GM12878 (cell line): ENCODE data around the gene CSE1L. TPM values are rescaled to one million over a fixed set of nuclear protein-coding genes. Genes with fewer than 3 reads are reported as not detected.
A peak's percentile ranks its signal among the peaks of the same experiment; 100 is the strongest.

ENCODE experiments used
- ATAC-seq: fragments of 200-7000 bp; cut with Tn5 transposase; 3 replicates; pipeline ENCODE4 v1.9.1; 2020; ENCODE audit warnings: mild to moderate bottlenecking, moderate library complexity
- BruUV-seq: library from RNA; stranded (reverse); fragments of 400-500 nt; replicated peaks from 2 replicates; lab custom pipeline; 2021; lab: Mats Ljungman, UMichigan
- CTCF ChIA-PET: fragments of 300-600 bp; sonication (Branson Sonifier 250); formaldehyde crosslinking; extraction: SDS; loops from one replicate; lab custom pipeline; 2021; ENCODE audit warnings: inconsistent platforms; lab: Yijun Ruan, JAX
- POLR2A ChIA-PET: fragments of 350-600 bp; formaldehyde crosslinking; extraction: SDS; loops from one replicate; lab custom pipeline; 2021; ENCODE audit warnings: inconsistent platforms; lab: Charles Lee
- RAD21 ChIA-PET: fragments of 300-600 bp; sonication (Branson Sonifier 250); formaldehyde crosslinking; loops from one replicate; lab custom pipeline; 2023; ENCODE audit warnings: antibody characterized with exemption; ENCODE audit not compliant: unreplicated experiment; lab: Charles Lee
- SMC1A ChIA-PET: fragments of 300-600 bp; sonication (Branson Sonifier 250); formaldehyde crosslinking; loops from one replicate; lab custom pipeline; 2023; ENCODE audit not compliant: unreplicated experiment, uncharacterized antibody; lab: Charles Lee
- DNase-seq: peaks from one replicate; pipeline ENCODE4 v3.0.0-alpha.2; 2011; ENCODE audit warnings: low read depth, low spot score
- FAIRE-seq: peaks from 3 replicates; lab custom pipeline; 2011; peaks lifted over from hg19 to GRCh38; lab: Jason Lieb, UNC
- H2AFZ ChIP-seq: 2 replicates; pipeline ENCODE4 v1.6.0; 2011; ENCODE audit warnings: low read depth, low read length, control low read depth; ENCODE audit not compliant: control insufficient read depth
- H3K27ac ChIP-seq: 2 replicates; pipeline ENCODE4 v1.5.1; 2011; ENCODE audit warnings: control low read depth; ENCODE audit not compliant: control insufficient read depth, insufficient read depth
- H3K27me3 ChIP-seq, 2 experiments: replicated peaks in 1 of 2; 2 replicates each; pipeline versions ENCODE4 v1.6.0 to v1.6.1; 2011; ENCODE audit warnings: low read length in 1 of 2; ENCODE audit not compliant: control insufficient read depth in 2 of 2, insufficient read depth in 2 of 2
- H3K36me3 ChIP-seq, 2 experiments: 2 replicates each; pipeline ENCODE4 v1.5.1; 2011; ENCODE audit warnings: low read length in 1 of 2; ENCODE audit not compliant: control insufficient read depth in 2 of 2, insufficient read depth in 2 of 2
- H3K4me1 ChIP-seq: 2 replicates; pipeline ENCODE4 v1.6.1; 2011; ENCODE audit warnings: mild to moderate bottlenecking, low read length, moderate library complexity, mixed read lengths; ENCODE audit not compliant: control insufficient read depth, insufficient read depth
- H3K4me2 ChIP-seq: 2 replicates; pipeline ENCODE4 v1.6.0; 2011; ENCODE audit warnings: control low read depth; ENCODE audit not compliant: control insufficient read depth, insufficient read depth
- H3K4me3 ChIP-seq: fragments of 200-600 bp; sonication (generic); 2 replicates; pipeline ENCODE4 v1.5.1; 2016
- H3K79me2 ChIP-seq: 2 replicates; pipeline ENCODE4 v1.6.0; 2011; ENCODE audit warnings: low read length; ENCODE audit not compliant: control insufficient read depth, insufficient read depth
- H3K9ac ChIP-seq: 2 replicates; pipeline ENCODE4 v1.8.0; 2011; ENCODE audit warnings: low read length, control low read depth, mixed read lengths; ENCODE audit not compliant: control insufficient read depth, insufficient read depth
- H3K9me3 ChIP-seq: replicated peaks from 3 replicates; pipeline ENCODE4 v1.5.1; 2011; ENCODE audit warnings: mild to moderate bottlenecking, low read length; ENCODE audit not compliant: control insufficient read depth, insufficient read depth
- H4K20me1 ChIP-seq: 2 replicates; pipeline ENCODE4 v1.6.0; 2011; ENCODE audit not compliant: control insufficient read depth, insufficient read depth
- BHLHE40 ChIP-seq, 2 experiments: fragments of 450-650 bp in 1 of 2; IDR thresholded peaks; 2 replicates each; pipeline ENCODE4 v1.6.1; 2011 to 2017; ENCODE audit warnings: low read depth in 2 of 2, borderline replicate concordance in 1 of 2, improper control_type of control experiment in 1 of 2, low read length in 1 of 2, mild to moderate bottlenecking in 1 of 2
- EZH2 ChIP-seq: IDR thresholded peaks from 2 replicates; pipeline ENCODE4 v1.6.1; 2012; ENCODE audit warnings: low read depth, mild to moderate bottlenecking, control low read depth, inconsistent platforms, low read length, borderline replicate concordance; ENCODE audit not compliant: control insufficient read depth
- HDAC6 ChIP-seq: fragments of 200-600 bp; sonication (generic); IDR thresholded peaks from one replicate; pipeline ENCODE4 v1.8.0; 2017; ENCODE audit warnings: antibody characterized with exemption; ENCODE audit not compliant: unreplicated experiment
- IKZF1 ChIP-seq: fragments of 450-650 bp; conservative IDR thresholded peaks from 2 replicates; pipeline ENCODE4 v1.6.1; 2017; ENCODE audit warnings: antibody characterized with exemption, mild to moderate bottlenecking
- IKZF2 ChIP-seq, 2 experiments: fragments of 450-650 bp; IDR thresholded peaks; 2 replicates each; pipeline ENCODE4 v1.6.1; 2017; ENCODE audit warnings: mild to moderate bottlenecking in 2 of 2, moderate library complexity in 2 of 2
- KAT2A ChIP-seq: conservative IDR thresholded peaks from 2 replicates; pipeline ENCODE4 v1.6.1; 2011; ENCODE audit warnings: low read depth, low read length; ENCODE audit not compliant: control insufficient read depth
- MLLT1 ChIP-seq: fragments of 450-650 bp; IDR thresholded peaks from 2 replicates; pipeline ENCODE4 v1.6.1; 2016; ENCODE audit warnings: mild to moderate bottlenecking
- NFYB ChIP-seq: IDR thresholded peaks from 2 replicates; pipeline ENCODE4 v1.6.1; 2011; ENCODE audit warnings: low read depth, mild to moderate bottlenecking, low read length, improper control_type of control experiment, moderate library complexity; ENCODE audit not compliant: insufficient read depth
- RUNX3 ChIP-seq: IDR thresholded peaks from 2 replicates; pipeline ENCODE4 v1.6.1; 2012; ENCODE audit warnings: low read length, inconsistent platforms
- ZBED1 ChIP-seq: IDR thresholded peaks from 2 replicates; pipeline ENCODE4 v1.6.1; 2016; ENCODE audit warnings: borderline replicate concordance
- ZBTB40 ChIP-seq: fragments of 450-650 bp; IDR thresholded peaks from 2 replicates; pipeline ENCODE4 v1.6.1; 2016; ENCODE audit warnings: mild to moderate bottlenecking, moderate library complexity, borderline replicate concordance
- ZNF687 ChIP-seq: fragments of 450-650 bp; IDR thresholded peaks from 2 replicates; pipeline ENCODE4 v1.6.1; 2017; ENCODE audit warnings: mild to moderate bottlenecking, moderate library complexity
- WGBS: methylation state at CpG from one replicate; pipeline ENCODE4 v1.1.6; 2016; ENCODE audit warnings: low lambda C conversion rate; ENCODE audit not compliant: insufficient replicate concordance, insufficient coverage; ENCODE audit errors: missing lambda C conversion rate; 5-methylcytosine and 5-hydroxymethylcytosine counted together
- in situ Hi-C: fragments of 300-500 bp; cut with MboI; formaldehyde crosslinking; loops from 9 replicates; pipeline ENCODE4 v1.14.3; 2018; ENCODE audit warnings: mixed read lengths
- intact Hi-C: fragments of 100-400 bp; cut with micrococcal nuclease; formaldehyde crosslinking; loops from one replicate; pipeline ENCODE4 v1.14.2; 2022; ENCODE audit not compliant: unreplicated experiment
- polyA plus RNA-seq, 11 experiments: library from polyadenylated mRNA; depleted of rRNA in 4 of 11; unstranded in 6 of 11; stranded (reverse) in 5 of 11; fragments of >200 nt; fragmentation: Nextera tagmentation in 4 of 11; fragmentation: Illumina TruSeq in 1 of 11; extraction: Ambion mirVana in 4 of 11; extraction: Trizol in 1 of 11; gene quantifications; 1 replicate in 1 of 11; 2 replicates in 10 of 11; pipeline versions ENCODE4 v1.2.1 to v1.2.3, GENCODE V29; 2011 to 2016; ENCODE audit warnings: inconsistent platforms in 2 of 11, missing spikeins in 2 of 11, low read depth in 1 of 11
- total RNA-seq, 4 experiments: library from RNA; depleted of rRNA in 3 of 4; stranded (reverse); fragments of >200 nt in 3 of 4; fragmentation: Illumina TruSeq in 1 of 4; extraction: Trizol in 1 of 4; gene quantifications; 2 replicates each; pipeline versions ENCODE4 v1.2.1 to v1.2.3, GENCODE V29; 2013 to 2021

Gene CSE1L
- total and polyA plus RNA-seq, 10 of the 15 experiments (the other 5 are each of a cell fraction or from before 2014, with no cell fraction given): 72.4 to 213 (median 117) TPM

GRCh38 chr20:49037962-49038387 lies 8.1 kb upstream of the CSE1L start:
- ChIA-PET SMC1A (interaction anchor here (0.5 to 1.1 kb wide), 3 partner anchors 19 to 367 kb away, joined by 3 to 4 read pairs (median 3); no protein-coding TSS in a partner anchor), POLR2A (interaction anchor here (0.6 to 1.2 kb wide), 4 partner anchors 9 to 1598 kb away, joined by 3 to 6 read pairs (median 4); no protein-coding TSS in a partner anchor), RAD21 (interaction anchor here (1.4 kb wide), 1 partner anchor 40 kb away, joined by 3 read pairs; no protein-coding TSS in a partner anchor), CTCF (interaction anchor here (0.5 to 1.6 kb wide), 6 partner anchors 9 to 683 kb away, joined by 3 to 4 read pairs (median 3); no protein-coding TSS in a partner anchor)
- 36% methylated on average over 3 of the region's 3 CpGs for WGBS
- no peak overlapping the region for H3K4me2 ChIP-seq
- BruUV-seq: no TSS peak
- in situ Hi-C loops (no loop called here), intact Hi-C loops (no loop called here)
- peaks cover 7% of the 10 kb centered on the region for H3K4me1 ChIP-seq
- H3K9ac ChIP-seq: no peak overlapping the region
- peak; percentile 23 for ATAC-seq
- no peaks in the 10 kb centered on the region for H3K27me3 ChIP-seq
- no peaks in the 10 kb centered on the region for H3K9me3 ChIP-seq
- no peak for DNase-seq
- H3K27ac ChIP-seq: no peak overlapping the region
- peaks cover 6 to 7% of the 10 kb centered on the region in 2 experiments for H3K36me3 ChIP-seq
- no peak for FAIRE-seq
- H2AFZ ChIP-seq: no peak overlapping the region
- H4K20me1 ChIP-seq: no peaks in the 10 kb centered on the region
- no peaks in the 10 kb centered on the region for H3K79me2 ChIP-seq
- no peak overlapping the region for H3K4me3 ChIP-seq
- TF ChIP-seq ZNF687 (no peak), ZBED1 (no peak), ZBTB40 (no peak), IKZF2 (IDR thresholded peaks at IDR 0.05) (peak in 1 of 2 experiments; percentile 27; a peak in 1 of 4 replicates), NFYB (no peak), EZH2 (no peak), BHLHE40 (IDR thresholded peaks at IDR 0.05; ENCODE audit: borderline replicate concordance in 1 of 2, low read depth in 2 of 2, low read length in 1 of 2) (peak; percentile 70 to 85), IKZF1 (0 out of 2 replicates have a peak, but pooled peaks have one; percentile 24), HDAC6 (no peak), RUNX3 (peak; percentile 81), MLLT1 (peak; percentile 47; the same call in 1 of the 2 replicates), KAT2A (no peak)
